Panc1 (cell line): Measurements from ENCODE around the gene COMMD4. TPM values are rescaled to one million over a fixed set of nuclear protein-coding genes. Genes with fewer than 3 reads are reported as not detected.
"Not testable (repeated sequence)": the region's sequence is repeated elsewhere in the genome, so short reads cannot be mapped to it uniquely, and the experiment has no call there.

Source experiments
- ATAC-seq: fragments of 200-7000 bp; cut with Tn5 transposase; 2 replicates; pipeline ENCODE4 v1.9.1; 2020; ENCODE audit warnings: mild to moderate bottlenecking, moderate library complexity
- BruUV-seq: library from RNA; stranded (reverse); fragments of 400-500 nt; replicated peaks from 2 replicates; lab custom pipeline; 2021; lab: Mats Ljungman, UMichigan
- CTCF ChIA-PET: fragments of 300-600 bp; sonication (Branson Sonifier 250); formaldehyde crosslinking; loops from one replicate; lab custom pipeline; 2022; ENCODE audit warnings: antibody characterized with exemption; lab: Charles Lee
- POLR2A ChIA-PET: fragments of 300-600 bp; sonication (Branson Sonifier 250); formaldehyde crosslinking; loops from one replicate; lab custom pipeline; 2022; ENCODE audit warnings: antibody characterized with exemption; lab: Charles Lee
- DNase-seq: peaks from one replicate; pipeline ENCODE4 v3.0.0-alpha.2; 2010; ENCODE audit warnings: low read depth, low spot score
- H3K27ac ChIP-seq: 2 replicates; pipeline ENCODE4 v1.5.1; 2011; ENCODE audit warnings: mild to moderate bottlenecking, low read length, inconsistent platforms
- H3K27me3 ChIP-seq: fragments of 200-500 bp; sonication (Bioruptor generic); 2 replicates; pipeline ENCODE4 v1.6.0; 2014; ENCODE audit warnings: low read length, inconsistent platforms; ENCODE audit not compliant: control insufficient read depth, insufficient read depth
- H3K36me3 ChIP-seq: fragments of 200-500 bp; sonication (Bioruptor generic); 2 replicates; pipeline ENCODE4 v1.5.1; 2014; ENCODE audit warnings: inconsistent platforms, mild to moderate bottlenecking, low read length, moderate library complexity; ENCODE audit not compliant: control insufficient read depth, insufficient read depth
- H3K4me1 ChIP-seq: 2 replicates; pipeline ENCODE4 v1.5.1; 2011; ENCODE audit warnings: inconsistent platforms, mild to moderate bottlenecking, low read length, moderate library complexity; ENCODE audit not compliant: control insufficient read depth, insufficient read depth
- H3K4me3 ChIP-seq, 2 experiments: 2 replicates each; pipeline ENCODE4 v1.5.1; 2011 to 2012; ENCODE audit warnings: low read depth in 2 of 2, low read length in 2 of 2, mild to moderate bottlenecking in 2 of 2, inconsistent platforms in 1 of 2, moderate library complexity in 1 of 2
- H3K9me3 ChIP-seq: fragments of 200-500 bp; sonication (Bioruptor generic); 2 replicates; pipeline ENCODE4 v1.5.1; 2014; ENCODE audit warnings: low read depth, mild to moderate bottlenecking, inconsistent platforms, low read length, moderate library complexity; ENCODE audit not compliant: control insufficient read depth, insufficient read depth
- CTCF ChIP-seq: fragments of 450-650 bp; IDR thresholded peaks from 2 replicates; pipeline ENCODE4 v1.5.1; 2017; ENCODE audit warnings: mild to moderate bottlenecking
- POLR2AphosphoS5 ChIP-seq: IDR thresholded peaks from 2 replicates; pipeline ENCODE4 v1.6.1; 2012; ENCODE audit warnings: mild to moderate bottlenecking, low read depth, low read length, moderate library complexity
- REST ChIP-seq, 2 experiments: IDR thresholded peaks; 2 replicates each; pipeline ENCODE4 v1.6.1; 2011 to 2012; ENCODE audit warnings: low read depth in 2 of 2, control low read depth in 1 of 2, low read length in 1 of 2, mild to moderate bottlenecking in 1 of 2, moderate library complexity in 1 of 2; ENCODE audit not compliant: insufficient read depth in 1 of 2
- SIN3A ChIP-seq: IDR thresholded peaks from 2 replicates; pipeline ENCODE4 v1.6.1; 2012; ENCODE audit warnings: low read depth, mild to moderate bottlenecking, low read length, moderate library complexity, borderline replicate concordance; ENCODE audit not compliant: insufficient read depth
- TCF7L2 ChIP-seq: IDR thresholded peaks from 2 replicates; pipeline ENCODE4 v1.6.1; 2011; ENCODE audit warnings: mild to moderate bottlenecking, low read depth, low read length, inconsistent platforms
- in situ Hi-C: cut with HindIII; loops from 2 replicates; pipeline ENCODE4 v1.10.0; 2016; ENCODE audit warnings: low sequenced_read_pairs, low pct_unique_long_range_greater_than_20kb
- intact Hi-C: fragments of 100-400 bp; cut with micrococcal nuclease; formaldehyde crosslinking; loops from one replicate; pipeline ENCODE4 v1.10.0; 2022; ENCODE audit not compliant: unreplicated experiment
- total RNA-seq: library from RNA; stranded (reverse); gene quantifications from one replicate; pipeline ENCODE4 v1.2.1, GENCODE V29; 2021; ENCODE audit not compliant: unreplicated experiment

COMMD4 gene
- total RNA-seq, 1 experiment from 2014 or later, result 250 TPM

- H3K4me3 ChIP-seq, result no peak overlapping the region
- ChIA-PET CTCF (no interaction called here), POLR2A (no interaction called here)
- TF ChIP-seq CTCF (no peak), POLR2AphosphoS5 (no peak), REST (IDR thresholded peaks at IDR 0.05; ENCODE audit: insufficient read depth in 1 of 2, low read depth in 2 of 2, low read length in 1 of 2) (no peak), SIN3A (no peak), TCF7L2 (no peak)
- in situ Hi-C loops (no loop called here), intact Hi-C loops (no loop called here)
- H3K36me3 ChIP-seq, result no peaks in the 10 kb centered on the region
- H3K27ac ChIP-seq, result no peak overlapping the region
- peaks cover 3% of the 10 kb centered on the region; the same call in 1 of the 2 replicates for H3K27me3 ChIP-seq
- BruUV-seq, result no TSS peak
- H3K4me1 ChIP-seq, result no peaks in the 10 kb centered on the region
- no peaks in the 10 kb centered on the region for H3K9me3 ChIP-seq
- DNase-seq (no peak), ATAC-seq (no peak)
Measured at GRCh38 chr15:75314552-75315290, 21.1 kb upstream of the COMMD4 start.

- H3K9me3 ChIP-seq, POLR2A ChIA-PET, H3K27ac ChIP-seq, H3K4me1 ChIP-seq, in situ Hi-C loops, CTCF ChIA-PET, H3K36me3 ChIP-seq, ATAC-seq, H3K4me3 ChIP-seq, BruUV-seq, DNase-seq, H3K27me3 ChIP-seq, intact Hi-C loops: not testable (repeated sequence)
Measured at GRCh38 chr15:75319231-75319897, 16.5 kb upstream of the COMMD4 start.

GRCh38 chr15:75321711-75322110 lies 14.2 kb upstream of the COMMD4 start:
- TF ChIP-seq REST (IDR thresholded peaks at IDR 0.05; ENCODE audit: insufficient read depth in 1 of 2, low read depth in 2 of 2, low read length in 1 of 2) (no peak), SIN3A (no peak), CTCF (no peak), POLR2AphosphoS5 (no peak), TCF7L2 (no peak)
- Histone ChIP-seq H3K27me3 (no peaks in the 10 kb centered on the region), H3K27ac (no peak overlapping the region), H3K4me1 (no peaks in the 10 kb centered on the region), H3K4me3 (no peak overlapping the region), H3K9me3 (no peaks in the 10 kb centered on the region), H3K36me3 (no peaks in the 10 kb centered on the region)
- in situ Hi-C loops (no loop called here), intact Hi-C loops (no loop called here)
- ATAC-seq, result no peak
- no peak for DNase-seq
- no TSS peak for BruUV-seq
- POLR2A ChIA-PET, result interaction anchor here (0.5 to 0.6 kb wide), 2 partner anchors 83 to 292 kb away, joined by 4 to 10 read pairs; no protein-coding TSS in a partner anchor
- CTCF ChIA-PET, result no interaction called here
